Measurements from ENCODE around the gene RORB. TPM values are rescaled to one million over a fixed set of nuclear protein-coding genes. Genes with fewer than 3 reads are reported as not detected.
"Not testable (repeated sequence)": the region's sequence is repeated elsewhere in the genome, so short reads cannot be mapped to it uniquely, and the experiment has no call there.

The RORB gene
- total RNA-seq, 4 donors from 2014 or later: 0.25 to 0.72 (median 0.50) TPM

DNA sequence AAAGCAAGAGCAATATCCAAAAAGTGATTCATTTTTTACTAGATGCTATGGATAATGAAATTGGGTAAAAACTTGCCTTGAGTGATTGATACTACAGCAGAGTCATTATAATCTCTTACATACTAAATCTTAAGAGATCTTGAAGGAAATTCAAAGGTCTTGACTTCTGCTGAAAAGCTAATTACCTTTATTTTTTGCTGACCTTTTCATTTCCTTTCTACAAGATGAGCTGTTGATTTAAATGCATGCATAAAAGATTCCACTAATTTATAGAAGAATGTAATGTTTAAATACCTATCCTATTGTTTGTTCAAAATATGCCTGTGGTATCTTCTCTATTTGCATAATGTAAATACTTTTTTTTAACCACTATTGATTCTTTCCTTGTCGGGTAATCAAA is 27.2 kb downstream of the RORB start:
- WGBS: 62% methylated on average over 1 of the region's 1 CpG
- no peak for TF ChIP-seq POLR2AphosphoS5 (IDR thresholded peaks at IDR 0.05)
- TF ChIP-seq POLR2A (IDR thresholded peaks at IDR 0.05): no peak
- no peak for TF ChIP-seq EP300 (IDR thresholded peaks at IDR 0.05)
- Histone ChIP-seq H3K27ac (no peak overlapping the region), H3K4me3 (no peak overlapping the region), H3K4me1 (no peaks in the 10 kb centered on the region), H3K27me3 (no peaks in the 10 kb centered on the region), H3K36me3 (no peaks in the 10 kb centered on the region), H3K9me3 (no peaks in the 10 kb centered on the region)
- no peak for DNase-seq (ENCODE audit: low spot score in 2 of 2)

DNA sequence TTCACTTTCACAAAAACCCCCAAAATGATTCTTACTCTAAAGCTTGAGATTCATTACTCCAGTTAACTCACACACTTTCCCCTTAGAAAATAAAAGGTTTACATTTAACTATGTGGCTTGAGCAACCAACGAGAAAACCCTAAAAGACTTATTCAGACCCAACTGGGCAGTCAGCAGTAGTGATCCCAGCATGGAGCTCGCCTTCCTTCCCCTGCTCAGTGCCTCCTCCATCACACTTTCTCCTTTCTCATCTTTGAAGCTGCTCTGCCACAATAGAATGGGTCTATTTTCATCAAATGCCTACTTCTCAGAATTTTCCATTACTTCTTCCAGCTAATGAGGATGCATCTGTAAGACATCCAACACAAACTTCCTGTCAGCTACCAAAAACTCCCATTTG is 29.1 kb downstream of the RORB start:
- Histone ChIP-seq H3K9me3 (no peaks in the 10 kb centered on the region), H3K27ac (no peak overlapping the region), H3K4me1 (no peaks in the 10 kb centered on the region), H3K27me3 (no peaks in the 10 kb centered on the region), H3K36me3 (no peaks in the 10 kb centered on the region), H3K4me3 (no peak overlapping the region)
- TF ChIP-seq POLR2AphosphoS5 (IDR thresholded peaks at IDR 0.05) (no peak), EP300 (IDR thresholded peaks at IDR 0.05) (no peak), POLR2A (IDR thresholded peaks at IDR 0.05) (no peak)
- TF ChIP-seq, protein P1, sequence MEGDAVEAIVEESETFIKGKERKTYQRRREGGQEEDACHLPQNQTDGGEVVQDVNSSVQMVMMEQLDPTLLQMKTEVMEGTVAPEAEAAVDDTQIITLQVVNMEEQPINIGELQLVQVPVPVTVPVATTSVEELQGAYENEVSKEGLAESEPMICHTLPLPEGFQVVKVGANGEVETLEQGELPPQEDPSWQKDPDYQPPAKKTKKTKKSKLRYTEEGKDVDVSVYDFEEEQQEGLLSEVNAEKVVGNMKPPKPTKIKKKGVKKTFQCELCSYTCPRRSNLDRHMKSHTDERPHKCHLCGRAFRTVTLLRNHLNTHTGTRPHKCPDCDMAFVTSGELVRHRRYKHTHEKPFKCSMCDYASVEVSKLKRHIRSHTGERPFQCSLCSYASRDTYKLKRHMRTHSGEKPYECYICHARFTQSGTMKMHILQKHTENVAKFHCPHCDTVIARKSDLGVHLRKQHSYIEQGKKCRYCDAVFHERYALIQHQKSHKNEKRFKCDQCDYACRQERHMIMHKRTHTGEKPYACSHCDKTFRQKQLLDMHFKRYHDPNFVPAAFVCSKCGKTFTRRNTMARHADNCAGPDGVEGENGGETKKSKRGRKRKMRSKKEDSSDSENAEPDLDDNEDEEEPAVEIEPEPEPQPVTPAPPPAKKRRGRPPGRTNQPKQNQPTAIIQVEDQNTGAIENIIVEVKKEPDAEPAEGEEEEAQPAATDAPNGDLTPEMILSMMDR (IDR thresholded peaks at IDR 0.05): no peak
- WGBS: 51% methylated on average over 2 of the region's 2 CpGs
- no peak for DNase-seq (ENCODE audit: low spot score in 2 of 2)

DNA sequence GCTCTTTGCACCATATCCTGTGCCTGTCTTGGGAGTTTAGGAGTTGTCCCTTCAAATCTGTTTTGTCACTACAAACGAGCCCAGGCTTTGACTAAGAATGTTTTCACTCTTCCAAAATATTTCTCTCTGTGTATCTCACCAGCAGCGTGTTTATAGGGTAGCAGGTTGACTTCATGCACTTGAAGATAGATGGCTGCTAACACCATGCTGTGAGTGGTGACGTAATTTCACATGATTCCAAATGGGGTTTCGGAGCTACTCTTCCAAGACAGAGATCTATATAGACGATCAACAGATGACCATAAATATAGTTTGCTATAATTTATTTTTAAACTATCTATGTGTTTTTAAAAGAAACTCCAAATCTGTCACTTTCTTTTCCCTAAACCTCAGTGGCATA is 30.6 kb downstream of the RORB start:
- DNase-seq (ENCODE audit: low spot score in 2 of 2): no peak
- H3K27ac ChIP-seq: no peak overlapping the region
- H3K36me3 ChIP-seq: no peaks in the 10 kb centered on the region
- no peaks in the 10 kb centered on the region for H3K9me3 ChIP-seq
- H3K4me1 ChIP-seq: no peaks in the 10 kb centered on the region
- H3K27me3 ChIP-seq: no peaks in the 10 kb centered on the region
- TF ChIP-seq, protein P1 (IDR thresholded peaks at IDR 0.05): no peak
- no peak for TF ChIP-seq POLR2AphosphoS5 (IDR thresholded peaks at IDR 0.05)
- no peak for TF ChIP-seq POLR2A (IDR thresholded peaks at IDR 0.05)
- no peak for TF ChIP-seq EP300 (IDR thresholded peaks at IDR 0.05)
- 55% methylated on average over 5 of the region's 5 CpGs for WGBS
- no peak overlapping the region for H3K4me3 ChIP-seq

DNA sequence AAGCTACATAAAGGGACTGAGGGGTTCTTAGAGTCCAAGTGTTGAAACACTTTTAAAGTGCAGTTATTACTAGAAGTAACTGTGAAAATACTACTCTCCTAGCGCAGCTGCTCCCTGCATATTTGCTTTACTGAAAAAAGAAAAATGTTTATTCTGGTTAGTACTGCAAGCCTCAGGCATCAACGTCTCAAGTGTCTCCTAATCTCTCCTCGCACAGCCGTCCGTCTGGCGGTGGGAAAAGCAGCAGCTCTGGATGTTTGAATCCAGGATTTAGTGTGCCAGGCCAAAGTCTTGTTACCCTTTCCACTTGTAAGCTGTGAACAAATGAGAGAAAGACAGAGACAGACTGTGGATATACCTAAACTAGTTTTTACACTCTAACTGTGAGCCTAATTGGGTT is 31.1 kb downstream of the RORB start:
- Histone ChIP-seq H3K36me3 (no peaks in the 10 kb centered on the region), H3K27ac (no peak overlapping the region), H3K27me3 (no peaks in the 10 kb centered on the region), H3K9me3 (no peaks in the 10 kb centered on the region), H3K4me1 (no peaks in the 10 kb centered on the region), H3K4me3 (no peak overlapping the region)
- no peak for DNase-seq (ENCODE audit: low spot score in 2 of 2)
- no peak for TF ChIP-seq POLR2A (IDR thresholded peaks at IDR 0.05)
- TF ChIP-seq, protein P1 (IDR thresholded peaks at IDR 0.05): no peak
- no peak for TF ChIP-seq EP300 (IDR thresholded peaks at IDR 0.05)
- TF ChIP-seq POLR2AphosphoS5 (IDR thresholded peaks at IDR 0.05): no peak
- WGBS: 40% methylated on average over 6 of the region's 6 CpGs

DNA sequence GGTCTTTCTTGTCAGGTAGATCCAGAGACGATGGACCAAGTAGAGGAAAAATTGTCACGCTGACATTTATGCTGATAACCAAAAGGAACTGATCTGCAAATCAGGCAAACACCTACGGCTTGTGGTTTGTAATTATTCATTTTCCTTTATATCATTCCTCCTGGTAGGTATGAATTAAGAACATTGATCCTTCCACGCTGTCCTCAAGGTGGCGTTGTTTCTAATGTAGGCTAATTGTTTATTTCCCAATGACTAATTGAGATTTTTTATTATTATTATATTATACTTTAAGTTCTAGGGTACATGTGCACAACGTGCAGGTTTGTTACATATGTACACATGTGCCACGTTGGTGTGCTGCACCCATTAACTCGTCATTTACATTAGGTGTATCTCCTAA is 33.3 kb downstream of the RORB start:
- H3K9me3 ChIP-seq; H3K36me3 ChIP-seq; H3K27ac ChIP-seq; H3K4me1 ChIP-seq; H3K4me3 ChIP-seq; DNase-seq (ENCODE audit: low spot score in 2 of 2); H3K27me3 ChIP-seq: not testable (repeated sequence)
- WGBS: 74% methylated on average over 8 of the region's 8 CpGs

DNA sequence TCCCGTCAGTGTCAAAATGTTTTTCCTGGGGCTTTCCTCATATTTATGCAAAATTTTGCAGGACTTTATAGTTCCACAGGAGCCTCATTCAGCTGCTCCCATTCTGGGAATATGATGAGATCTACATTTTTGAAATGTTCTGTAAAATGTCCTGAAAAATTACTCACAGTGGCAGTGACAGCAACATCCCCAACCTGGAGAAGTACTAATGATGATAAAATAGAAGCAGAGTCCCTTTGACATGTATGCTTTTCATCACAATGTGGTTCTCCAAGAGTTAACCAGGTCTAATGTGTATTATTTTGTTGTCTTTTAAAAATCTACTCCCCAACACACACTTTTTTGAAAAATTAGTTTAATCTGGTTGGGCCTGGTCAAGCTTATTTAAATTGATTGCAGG is 36.1 kb downstream of the RORB start:
- DNase-seq (ENCODE audit: low spot score in 2 of 2): no peak
- Histone ChIP-seq H3K4me3 (no peak overlapping the region), H3K36me3 (no peaks in the 10 kb centered on the region), H3K9me3 (no peaks in the 10 kb centered on the region), H3K27me3 (peaks cover 5% of the 10 kb centered on the region), H3K27ac (no peak overlapping the region), H3K4me1 (no peaks in the 10 kb centered on the region)
- TF ChIP-seq POLR2AphosphoS5 (IDR thresholded peaks at IDR 0.05): no peak
- TF ChIP-seq POLR2A (IDR thresholded peaks at IDR 0.05): no peak
- TF ChIP-seq, protein P1 (IDR thresholded peaks at IDR 0.05): no peak
- 48% methylated on average over 1 of the region's 1 CpG for WGBS

Data from suprapubic skin (tissue), 4 donors.